ENCODE measurements around the gene DNAJC1.

GRCh38 chr10:21995557-21995956, 8.0 kb downstream of the DNAJC1 start:
- TF ChIP-seq POLR2A (IDR thresholded peaks at IDR 0.05; ENCODE audit: low read depth, low read length), result no peak
- TF ChIP-seq TAF1 (IDR thresholded peaks at IDR 0.05; ENCODE audit: low read depth, low read length), result no peak
- TF ChIP-seq POU2F2 (IDR thresholded peaks at IDR 0.05; ENCODE audit: low read depth, low read length), result no peak
- no peak for TF ChIP-seq SPI1 (IDR thresholded peaks at IDR 0.05; ENCODE audit: low read depth, low read length)
- TF ChIP-seq POLR2AphosphoS5 (IDR thresholded peaks at IDR 0.05; ENCODE audit: low read depth, low read length), result no peak

All from GM12891 (cell line).